SK-N-SH treated with all-trans-retinoic acid at 6 μM for 48 hours (cell line): ENCODE data around the gene IDI2.

Experiments
- ARNTL ChIP-seq: fragments of 450-650 bp; formaldehyde crosslinking; IDR thresholded peaks from 2 replicates; pipeline ENCODE4 v1.5.0; 2020; ENCODE audit warnings: low read depth, mild to moderate bottlenecking, moderate library complexity, borderline replicate concordance
- CSDC2 ChIP-seq: fragments of 250-450 bp; sonication (Bioruptor Pico); IDR thresholded peaks from 2 replicates; pipeline ENCODE4 v1.5.0; 2020; ENCODE audit warnings: mild to moderate bottlenecking, moderate library complexity
- ISL1 ChIP-seq: fragments of 250-450 bp; sonication (Bioruptor Pico); IDR thresholded peaks from 2 replicates; pipeline ENCODE4 v2.1.2; 2022; ENCODE audit warnings: mild to moderate bottlenecking, moderate library complexity
- RARB ChIP-seq: fragments of 250-450 bp; sonication (Bioruptor Pico); IDR thresholded peaks from 2 replicates; pipeline ENCODE4 v1.8.0; 2021; ENCODE audit warnings: mild to moderate bottlenecking, moderate library complexity
- SNAI2 ChIP-seq: fragments of 250-450 bp; sonication (Bioruptor Pico); IDR thresholded peaks from 2 replicates; pipeline ENCODE4 v1.5.0; 2020; ENCODE audit warnings: mild to moderate bottlenecking, moderate library complexity
- TCF4 ChIP-seq: fragments of 250-450 bp; sonication (Bioruptor Pico); IDR thresholded peaks from 2 replicates; pipeline ENCODE4 v1.8.0; 2021; ENCODE audit warnings: mild to moderate bottlenecking, moderate library complexity, borderline replicate concordance
- TOX ChIP-seq: fragments of 250-450 bp; sonication (Bioruptor Pico); IDR thresholded peaks from 2 replicates; pipeline ENCODE4 v1.8.0; 2021; ENCODE audit warnings: mild to moderate bottlenecking, moderate library complexity, borderline replicate concordance
- ZFP3 ChIP-seq: fragments of 250-450 bp; sonication (Bioruptor Pico); IDR thresholded peaks from 2 replicates; pipeline ENCODE4 v1.5.0; 2020; ENCODE audit warnings: mild to moderate bottlenecking, moderate library complexity
- ZFP30 ChIP-seq: fragments of 450-650 bp; formaldehyde crosslinking; IDR thresholded peaks from 2 replicates; pipeline ENCODE4 v1.5.0; 2022; ENCODE audit warnings: mild to moderate bottlenecking, moderate library complexity
- ZNF70 ChIP-seq: fragments of 450-650 bp; formaldehyde crosslinking; IDR thresholded peaks from 2 replicates; pipeline ENCODE4 v1.5.0; 2020; ENCODE audit warnings: mild to moderate bottlenecking, moderate library complexity
- TF ChIP-seq, protein P1 (sequence below): fragments of 250-450 bp; sonication (Bioruptor Pico); IDR thresholded peaks from 2 replicates; pipeline ENCODE4 v1.8.0; 2021; ENCODE audit warnings: low read depth, mild to moderate bottlenecking, moderate library complexity, borderline replicate concordance
- TF ChIP-seq, protein P2 (sequence below): fragments of 250-450 bp; sonication (Bioruptor Pico); IDR thresholded peaks from 2 replicates; pipeline ENCODE4 v1.8.0; 2020; ENCODE audit warnings: mild to moderate bottlenecking, moderate library complexity, borderline replicate concordance
- TF ChIP-seq, protein P3 (sequence below): fragments of 250-450 bp; sonication (Bioruptor Pico); IDR thresholded peaks from 2 replicates; pipeline ENCODE4 v1.5.0; 2020; ENCODE audit warnings: mild to moderate bottlenecking, moderate library complexity

DNA sequence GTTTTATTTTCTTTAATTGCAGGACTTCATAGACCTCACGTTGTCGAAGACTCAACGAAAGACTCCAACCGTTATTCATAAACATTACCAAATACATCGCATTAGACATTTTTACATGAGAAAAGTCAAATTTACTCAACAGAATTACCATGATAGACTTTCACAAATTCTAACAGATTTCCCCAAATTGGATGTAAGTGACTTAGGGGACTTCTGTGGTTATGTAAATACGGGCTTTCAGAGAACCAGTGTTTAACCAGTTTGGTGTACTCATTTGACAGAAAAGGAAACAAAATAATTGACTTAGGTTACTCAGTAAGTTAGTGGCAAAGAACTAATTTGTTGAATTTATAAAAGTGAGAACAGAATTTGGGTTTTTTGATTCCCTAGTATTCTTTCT lies 33.2 kb downstream of the IDI2 start:
- no peak for TF ChIP-seq TCF4 (CRISPR knock-in tag)
- no peak for TF ChIP-seq ARNTL (CRISPR knock-in tag)
- TF ChIP-seq RARB = no peak
- TF ChIP-seq ISL1 (CRISPR knock-in tag) = no peak
- TF ChIP-seq, protein P1, sequence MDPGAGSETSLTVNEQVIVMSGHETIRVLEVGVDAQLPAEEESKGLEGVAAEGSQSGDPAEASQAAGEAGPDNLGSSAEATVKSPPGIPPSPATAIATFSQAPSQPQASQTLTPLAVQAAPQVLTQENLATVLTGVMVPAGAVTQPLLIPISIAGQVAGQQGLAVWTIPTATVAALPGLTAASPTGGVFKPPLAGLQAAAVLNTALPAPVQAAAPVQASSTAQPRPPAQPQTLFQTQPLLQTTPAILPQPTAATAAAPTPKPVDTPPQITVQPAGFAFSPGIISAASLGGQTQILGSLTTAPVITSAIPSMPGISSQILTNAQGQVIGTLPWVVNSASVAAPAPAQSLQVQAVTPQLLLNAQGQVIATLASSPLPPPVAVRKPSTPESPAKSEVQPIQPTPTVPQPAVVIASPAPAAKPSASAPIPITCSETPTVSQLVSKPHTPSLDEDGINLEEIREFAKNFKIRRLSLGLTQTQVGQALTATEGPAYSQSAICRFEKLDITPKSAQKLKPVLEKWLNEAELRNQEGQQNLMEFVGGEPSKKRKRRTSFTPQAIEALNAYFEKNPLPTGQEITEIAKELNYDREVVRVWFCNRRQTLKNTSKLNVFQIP (CRISPR knock-in tag) = no peak
- no peak for TF ChIP-seq TOX (CRISPR knock-in tag)
- no peak for TF ChIP-seq SNAI2 (CRISPR knock-in tag)
- no peak for TF ChIP-seq ZNF70 (CRISPR knock-in tag)
- TF ChIP-seq, protein P2, sequence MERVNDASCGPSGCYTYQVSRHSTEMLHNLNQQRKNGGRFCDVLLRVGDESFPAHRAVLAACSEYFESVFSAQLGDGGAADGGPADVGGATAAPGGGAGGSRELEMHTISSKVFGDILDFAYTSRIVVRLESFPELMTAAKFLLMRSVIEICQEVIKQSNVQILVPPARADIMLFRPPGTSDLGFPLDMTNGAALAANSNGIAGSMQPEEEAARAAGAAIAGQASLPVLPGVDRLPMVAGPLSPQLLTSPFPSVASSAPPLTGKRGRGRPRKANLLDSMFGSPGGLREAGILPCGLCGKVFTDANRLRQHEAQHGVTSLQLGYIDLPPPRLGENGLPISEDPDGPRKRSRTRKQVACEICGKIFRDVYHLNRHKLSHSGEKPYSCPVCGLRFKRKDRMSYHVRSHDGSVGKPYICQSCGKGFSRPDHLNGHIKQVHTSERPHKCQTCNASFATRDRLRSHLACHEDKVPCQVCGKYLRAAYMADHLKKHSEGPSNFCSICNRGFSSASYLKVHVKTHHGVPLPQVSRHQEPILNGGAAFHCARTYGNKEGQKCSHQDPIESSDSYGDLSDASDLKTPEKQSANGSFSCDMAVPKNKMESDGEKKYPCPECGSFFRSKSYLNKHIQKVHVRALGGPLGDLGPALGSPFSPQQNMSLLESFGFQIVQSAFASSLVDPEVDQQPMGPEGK = no peak
- TF ChIP-seq CSDC2 (CRISPR knock-in tag) = no peak
- no peak for TF ChIP-seq ZFP3 (CRISPR knock-in tag)
- TF ChIP-seq, protein P3, sequence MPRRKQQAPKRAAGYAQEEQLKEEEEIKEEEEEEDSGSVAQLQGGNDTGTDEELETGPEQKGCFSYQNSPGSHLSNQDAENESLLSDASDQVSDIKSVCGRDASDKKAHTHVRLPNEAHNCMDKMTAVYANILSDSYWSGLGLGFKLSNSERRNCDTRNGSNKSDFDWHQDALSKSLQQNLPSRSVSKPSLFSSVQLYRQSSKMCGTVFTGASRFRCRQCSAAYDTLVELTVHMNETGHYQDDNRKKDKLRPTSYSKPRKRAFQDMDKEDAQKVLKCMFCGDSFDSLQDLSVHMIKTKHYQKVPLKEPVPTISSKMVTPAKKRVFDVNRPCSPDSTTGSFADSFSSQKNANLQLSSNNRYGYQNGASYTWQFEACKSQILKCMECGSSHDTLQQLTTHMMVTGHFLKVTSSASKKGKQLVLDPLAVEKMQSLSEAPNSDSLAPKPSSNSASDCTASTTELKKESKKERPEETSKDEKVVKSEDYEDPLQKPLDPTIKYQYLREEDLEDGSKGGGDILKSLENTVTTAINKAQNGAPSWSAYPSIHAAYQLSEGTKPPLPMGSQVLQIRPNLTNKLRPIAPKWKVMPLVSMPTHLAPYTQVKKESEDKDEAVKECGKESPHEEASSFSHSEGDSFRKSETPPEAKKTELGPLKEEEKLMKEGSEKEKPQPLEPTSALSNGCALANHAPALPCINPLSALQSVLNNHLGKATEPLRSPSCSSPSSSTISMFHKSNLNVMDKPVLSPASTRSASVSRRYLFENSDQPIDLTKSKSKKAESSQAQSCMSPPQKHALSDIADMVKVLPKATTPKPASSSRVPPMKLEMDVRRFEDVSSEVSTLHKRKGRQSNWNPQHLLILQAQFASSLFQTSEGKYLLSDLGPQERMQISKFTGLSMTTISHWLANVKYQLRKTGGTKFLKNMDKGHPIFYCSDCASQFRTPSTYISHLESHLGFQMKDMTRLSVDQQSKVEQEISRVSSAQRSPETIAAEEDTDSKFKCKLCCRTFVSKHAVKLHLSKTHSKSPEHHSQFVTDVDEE = no peak
- TF ChIP-seq ZFP30 (CRISPR knock-in tag) = no peak
